EH (cell line): ENCODE data around the gene FRYL.
"Not testable (repeated sequence)": the region's sequence is repeated elsewhere in the genome, so short reads cannot be mapped to it uniquely, and the experiment has no call there.

Source experiments
- DNase-seq: peaks from one replicate; pipeline ENCODE4 v3.0.0-alpha.2; 2015; ENCODE audit warnings: low read depth

Gene FRYL

DNA sequence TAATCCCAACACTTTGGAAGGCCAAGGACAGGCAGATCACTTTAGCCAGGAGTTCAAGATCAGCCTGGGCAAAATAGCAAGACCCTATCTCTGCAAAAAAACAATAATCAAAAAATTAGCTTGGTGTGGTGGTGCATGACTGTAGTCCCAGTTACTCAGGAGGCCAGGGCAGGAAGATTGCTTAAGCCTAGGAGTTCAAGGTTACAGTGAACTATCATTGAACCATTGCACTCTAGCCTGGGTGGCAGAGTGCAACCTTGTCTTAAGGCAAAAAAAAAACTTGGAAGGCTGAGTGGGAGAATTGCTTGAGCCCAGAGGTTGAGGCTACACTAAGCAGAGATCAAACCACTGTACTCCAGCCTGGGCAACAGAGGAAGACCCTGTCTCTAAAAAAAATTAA, 5.2 kb upstream of the FRYL start:
- no peak for DNase-seq

GRCh38 chr4:48781968-48782367, 1.9 kb upstream of the FRYL start:
- DNase-seq = no peak

DNA sequence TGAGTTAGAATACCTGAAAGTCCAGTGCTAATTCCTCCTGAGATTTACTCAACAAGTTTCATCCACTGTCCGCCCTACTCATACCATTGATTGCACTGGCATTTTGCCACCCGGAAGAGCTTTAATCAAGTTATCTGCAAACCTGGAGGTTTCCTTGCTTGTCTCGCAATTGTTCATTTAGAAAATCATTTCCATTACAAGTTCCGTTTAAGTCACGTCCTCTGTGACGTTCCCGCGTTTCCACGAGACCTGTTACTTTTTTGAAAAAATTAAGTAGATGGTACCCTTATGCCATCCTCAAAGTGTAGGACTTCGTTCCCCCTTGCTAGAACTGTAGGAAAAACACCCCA, 761 bp upstream of the FRYL start:
- no peak for DNase-seq

DNA sequence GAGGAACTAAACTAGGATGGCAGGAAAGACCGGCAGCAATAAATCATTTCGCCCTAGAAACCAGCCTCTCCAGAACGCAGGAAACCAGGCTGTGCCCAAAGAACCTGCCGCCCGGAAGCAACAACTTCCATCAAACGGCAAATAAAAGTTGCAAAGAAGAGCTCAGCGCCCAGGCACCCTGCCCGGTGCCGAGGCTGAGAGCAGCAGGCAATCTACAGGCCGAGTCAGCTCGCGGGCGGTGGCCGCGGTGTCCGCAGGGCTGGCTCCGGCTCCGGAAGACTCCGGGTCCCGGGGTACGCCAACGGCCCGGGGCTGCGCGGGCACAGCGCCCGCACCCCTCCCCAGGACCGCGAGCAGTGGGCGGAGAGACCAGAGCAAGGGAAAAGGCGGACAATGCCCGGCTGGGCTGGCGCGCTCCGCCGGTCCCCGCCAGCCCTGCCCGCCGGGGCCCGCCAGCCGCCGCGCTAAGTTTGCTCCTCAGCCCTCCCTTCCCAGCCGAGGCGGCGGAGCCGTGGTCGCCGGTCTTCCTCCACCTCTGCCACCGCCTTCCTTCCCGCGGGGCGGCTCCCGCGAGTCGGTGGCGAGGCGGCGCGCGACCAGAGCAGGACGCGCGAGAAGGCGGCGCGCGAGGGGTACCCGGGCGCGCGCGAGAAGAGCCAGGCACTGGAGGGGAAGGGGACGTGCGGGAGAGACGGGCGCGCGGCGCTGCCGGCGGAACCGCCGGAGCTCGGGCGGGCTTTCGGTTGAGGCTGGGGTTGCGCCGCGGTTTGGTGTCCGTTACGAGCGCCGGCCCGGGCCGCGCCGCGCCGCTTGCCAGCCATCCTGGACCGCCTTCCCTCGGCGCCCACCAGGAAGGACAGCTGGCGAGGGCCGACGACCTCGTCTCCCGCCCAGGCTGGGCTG, 733 bp downstream of the FRYL start:
- DNase-seq = peak; percentile 64

- DNase-seq = peak; percentile 77
Observed at GRCh38 chr4:48778431-48779094, 1.5 kb downstream of the FRYL start.

DNA sequence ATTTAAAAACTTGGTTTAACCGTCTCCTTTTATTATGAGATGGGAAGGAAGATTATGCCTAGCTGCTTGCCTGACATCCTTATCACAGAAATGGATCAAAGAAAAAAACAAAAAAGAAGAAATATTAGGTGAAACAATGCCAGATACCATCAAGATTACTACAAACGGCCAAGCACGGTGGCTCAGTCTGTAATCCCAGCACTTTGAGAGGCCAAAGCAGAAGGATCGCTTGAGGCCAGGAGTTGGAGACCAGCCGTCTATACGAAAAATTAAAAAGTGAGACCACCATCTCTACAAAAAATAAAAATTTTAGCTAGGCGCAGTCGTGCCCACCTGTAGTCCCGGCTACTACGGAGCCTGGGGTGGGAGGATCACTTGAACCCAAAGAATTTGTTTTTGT, 2.3 kb downstream of the FRYL start:
- DNase-seq = no peak

- DNase-seq = no peak
Observed at GRCh38 chr4:48774760-48775710, 5.0 kb downstream of the FRYL start.

- DNase-seq = no peak
Observed at GRCh38 chr4:48772556-48772955, 7.5 kb downstream of the FRYL start.

DNA sequence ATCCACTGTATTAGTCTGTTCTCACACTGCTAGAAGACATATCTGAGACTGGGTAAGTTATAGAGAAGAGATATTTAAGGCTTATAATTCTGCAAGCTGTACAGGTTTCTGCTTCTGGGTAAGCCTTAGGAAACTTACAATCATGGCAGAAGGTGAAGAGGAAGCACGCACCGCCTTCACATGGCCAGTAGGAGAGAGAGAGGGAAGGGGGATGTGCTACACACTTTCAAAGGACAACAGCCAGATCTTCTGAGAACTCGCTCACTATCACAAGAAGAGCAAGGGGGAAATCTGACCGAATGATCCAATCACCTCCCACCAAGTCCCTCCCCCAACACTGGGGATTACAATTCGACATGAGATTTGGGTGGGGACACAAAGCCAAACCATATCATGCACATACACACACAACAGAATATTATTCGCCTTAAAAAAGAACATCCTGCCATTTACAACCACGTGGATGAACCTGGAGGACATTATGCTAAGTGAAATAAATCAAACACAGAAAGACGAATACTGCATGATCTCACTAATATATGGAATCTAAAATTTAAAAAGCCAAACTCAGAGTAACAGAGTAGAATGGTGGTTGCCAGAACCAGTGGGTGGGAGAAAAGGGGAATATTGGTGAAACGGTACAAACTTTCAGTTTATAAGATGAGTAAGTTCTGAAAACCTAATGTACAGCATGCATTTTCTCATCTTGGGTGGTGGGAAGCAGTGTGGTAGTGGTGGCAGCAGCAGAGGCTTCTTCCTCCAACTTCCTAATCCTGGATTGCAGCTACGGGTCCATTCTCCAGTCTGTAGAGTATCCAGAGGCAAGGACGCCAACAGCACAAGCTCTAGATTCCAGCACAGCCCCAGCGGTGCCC, 12.8 kb downstream of the FRYL start:
- DNase-seq = no peak

GRCh38 chr4:48766131-48766792, 13.8 kb downstream of the FRYL start:
- DNase-seq = no peak

GRCh38 chr4:48762408-48762807, 17.7 kb downstream of the FRYL start:
- DNase-seq = no peak

DNA sequence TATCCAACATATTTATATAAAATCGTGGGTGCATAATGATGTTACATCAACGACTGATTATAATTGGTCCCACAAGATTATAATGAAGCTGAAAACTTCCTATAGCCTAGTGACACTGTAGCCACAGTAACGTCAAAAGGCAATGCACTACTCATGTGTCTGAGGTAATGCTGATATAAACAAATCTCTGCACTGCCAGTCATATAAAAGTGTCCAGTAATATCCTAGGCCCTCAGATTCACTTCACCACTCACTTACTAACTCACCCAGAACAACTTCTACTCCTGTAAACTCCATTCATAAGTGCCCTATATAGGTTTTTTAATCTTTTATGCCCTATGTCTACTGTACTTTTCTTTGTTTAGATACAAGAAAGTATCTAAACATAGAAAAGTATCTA, 18.8 kb downstream of the FRYL start:
- no peak for DNase-seq

GRCh38 chr4:48758703-48759102, 21.4 kb downstream of the FRYL start:
- not testable (repeated sequence) for DNase-seq

- DNase-seq = peak; percentile 33
Observed at GRCh38 chr4:48756689-48757220, 23.3 kb downstream of the FRYL start.

GRCh38 chr4:48755281-48755680, 24.8 kb downstream of the FRYL start:
- no peak for DNase-seq

DNA sequence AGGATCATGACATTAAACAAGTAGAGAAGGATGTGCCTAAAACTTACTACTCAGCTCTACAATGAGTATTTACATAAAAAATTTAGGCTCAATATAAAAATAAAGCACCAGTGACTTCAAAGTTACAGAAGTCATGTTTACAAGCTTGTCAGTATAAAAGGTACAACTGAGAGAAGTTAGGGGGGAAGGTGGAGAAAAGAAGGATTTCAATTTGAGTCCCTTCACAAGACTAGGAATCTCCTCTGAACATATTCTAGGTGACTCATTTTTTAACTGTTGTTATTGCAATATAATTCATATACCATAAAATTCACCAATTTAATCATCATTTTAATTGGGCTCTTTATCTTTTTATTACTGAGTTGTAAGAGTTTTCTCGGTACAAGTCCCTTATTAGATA, 26.9 kb downstream of the FRYL start:
- no peak for DNase-seq

GRCh38 chr4:48752726-48753125, 27.4 kb downstream of the FRYL start:
- no peak for DNase-seq

- DNase-seq = no peak
Observed at GRCh38 chr4:48752246-48752645, 27.8 kb downstream of the FRYL start.

GRCh38 chr4:48748949-48749596, 31.0 kb downstream of the FRYL start:
- no peak for DNase-seq
